ENCODE data around the gene LRP1B.
"Not testable (repeated sequence)": the region's sequence is repeated elsewhere in the genome, so short reads cannot be mapped to it uniquely, and the experiment has no call there.

The LRP1B gene

GRCh38 chr2:140683658-140684057 is 1447.2 kb downstream of the LRP1B start:
- no peak for DNase-seq (ENCODE audit: low spot score)

GRCh38 chr2:140680862-140681261 is 1450.0 kb downstream of the LRP1B start:
- no peak for DNase-seq (ENCODE audit: low spot score)

DNA sequence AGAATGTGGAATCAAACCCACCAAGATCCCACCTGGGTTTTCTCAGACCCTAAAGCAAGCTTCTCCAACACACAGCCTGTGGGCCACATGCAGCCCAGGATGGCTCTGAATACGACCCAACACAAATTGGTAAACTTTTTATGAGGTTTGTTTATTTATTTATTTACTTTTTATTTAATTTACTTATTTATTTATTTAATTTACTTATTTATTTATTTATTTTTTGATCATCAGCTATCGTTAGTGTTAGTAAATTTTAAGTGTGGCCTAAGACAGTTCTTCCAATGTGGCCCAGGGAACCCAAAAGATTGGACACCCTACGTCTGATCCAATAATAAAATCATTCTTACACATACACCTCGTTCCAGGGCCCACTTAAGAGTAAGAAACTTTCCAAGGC is 1451.1 kb downstream of the LRP1B start:
- DNase-seq (ENCODE audit: low spot score), result no peak

DNA sequence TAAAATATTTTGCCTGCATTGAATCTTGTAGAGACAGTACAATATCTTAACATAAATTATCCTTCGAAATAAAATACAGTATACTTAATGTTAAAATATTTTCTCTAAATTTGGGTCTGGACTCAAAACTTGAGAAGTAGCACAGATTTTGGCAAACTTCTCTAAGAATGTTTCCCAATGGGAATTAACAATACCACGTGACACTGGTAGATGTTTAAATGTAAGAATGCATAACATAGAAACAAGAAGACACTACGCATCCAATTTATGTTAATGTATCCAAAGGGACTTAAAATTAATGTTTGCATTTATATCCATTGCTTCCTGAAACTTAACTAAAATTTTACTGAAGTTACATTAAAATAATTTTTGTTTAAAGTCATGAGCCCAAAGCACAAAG is 1460.9 kb downstream of the LRP1B start:
- DNase-seq (ENCODE audit: low spot score), result no peak

DNA sequence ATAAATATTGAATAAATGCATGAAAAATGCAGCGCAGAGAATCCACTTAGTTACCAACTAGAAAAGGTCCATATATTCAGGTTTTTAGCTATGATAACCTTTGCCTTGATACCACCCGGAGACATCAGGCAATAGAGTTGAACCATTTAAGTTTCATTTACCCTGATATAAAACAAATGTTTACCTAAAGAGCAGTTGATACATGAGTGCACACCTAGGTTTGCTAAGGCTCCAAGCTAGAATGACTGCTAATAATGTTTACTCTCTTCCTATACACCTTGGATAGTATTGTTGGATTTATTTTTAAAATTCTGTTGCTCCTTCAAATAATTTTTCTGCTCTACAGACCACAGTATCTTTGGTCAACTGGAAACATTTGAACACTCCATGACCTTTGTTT is 1463.6 kb downstream of the LRP1B start:
- no peak for DNase-seq (ENCODE audit: low spot score)

GRCh38 chr2:140662504-140662903 is 1468.3 kb downstream of the LRP1B start:
- no peak for DNase-seq (ENCODE audit: low spot score)

DNA sequence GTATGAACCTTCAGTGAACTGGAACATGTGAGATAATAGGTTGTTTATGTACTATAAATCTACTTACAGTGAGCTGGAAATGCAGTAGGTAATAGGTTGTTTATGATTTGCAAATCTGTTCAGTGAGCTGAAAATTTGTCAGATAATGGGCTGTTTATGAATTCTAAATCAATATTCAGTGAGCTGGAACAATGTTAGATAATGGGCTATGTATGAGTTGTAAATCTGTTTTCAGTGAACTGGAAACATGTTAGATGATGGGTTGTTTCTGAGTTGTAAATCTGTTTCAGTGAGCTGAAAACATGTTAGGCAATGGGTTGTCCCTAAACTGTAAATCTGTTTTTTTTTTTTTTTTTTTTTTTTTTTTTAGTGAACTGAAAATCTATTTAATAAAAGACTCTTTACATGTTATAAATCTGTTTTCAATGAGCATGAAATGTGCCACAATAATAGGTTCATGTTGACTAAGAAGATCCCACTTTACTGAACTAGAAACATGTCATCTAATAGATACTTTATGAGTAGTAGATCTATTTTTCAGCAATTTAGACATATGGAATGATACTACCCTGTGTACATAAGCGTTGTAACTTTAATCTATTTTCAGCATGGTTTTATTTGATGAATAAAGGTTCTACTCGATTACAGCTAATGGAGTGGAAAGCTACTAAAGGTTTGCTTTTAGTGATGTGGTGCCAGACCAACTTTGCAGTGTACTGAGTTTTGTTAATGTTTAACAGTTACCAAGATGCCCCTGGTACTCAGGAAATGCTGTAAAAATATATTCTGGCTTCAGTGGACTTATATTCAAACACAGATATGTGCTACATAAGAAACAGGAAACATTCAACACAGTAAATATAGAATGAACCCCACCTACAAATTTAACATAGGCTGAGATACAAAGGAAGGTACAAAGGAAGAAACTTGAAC is 1471.8 kb downstream of the LRP1B start:
- DNase-seq (ENCODE audit: low spot score), result no peak

- no peak for DNase-seq (ENCODE audit: low spot score)
These were observed 1473.2 kb downstream of the LRP1B start for GRCh38 chr2:140657657-140658056.

DNA sequence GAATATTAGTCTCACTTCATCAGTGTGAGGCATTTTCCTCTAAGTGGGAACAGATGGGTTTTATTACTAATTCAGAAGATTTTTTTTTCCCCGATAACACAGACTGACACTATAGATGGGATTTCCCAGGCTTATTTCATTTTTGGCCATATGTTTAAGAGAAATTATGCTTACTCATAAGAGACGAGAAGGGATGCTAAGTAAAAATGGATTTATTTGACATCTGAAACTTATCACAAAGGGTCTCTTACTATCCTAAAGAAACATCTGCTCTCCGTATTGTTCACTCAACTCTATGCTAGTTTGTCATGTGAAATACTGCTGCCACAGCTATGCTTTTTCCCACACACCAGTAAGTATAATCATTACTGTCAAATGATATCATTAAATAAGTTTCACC is 1476.3 kb downstream of the LRP1B start:
- DNase-seq (ENCODE audit: low spot score), result no peak

DNA sequence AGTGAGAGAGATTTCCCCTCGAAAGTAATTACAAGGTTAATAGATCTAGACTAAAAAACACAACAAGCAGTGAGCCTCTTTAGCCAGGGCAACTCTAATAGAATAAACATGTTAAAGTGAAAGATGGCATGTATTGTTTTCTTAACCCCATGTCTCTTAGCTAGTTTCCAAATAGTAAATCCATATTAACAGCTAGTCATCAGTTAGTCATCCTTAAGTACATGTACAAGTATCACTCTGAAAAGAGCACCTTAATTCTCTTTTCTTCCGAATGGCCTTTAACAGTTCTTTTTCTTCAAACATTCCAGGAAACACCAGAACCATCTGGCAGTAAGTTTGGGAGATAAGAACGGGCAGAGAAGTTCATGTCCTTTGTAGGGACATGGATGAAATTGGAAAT is 1480.0 kb downstream of the LRP1B start:
- DNase-seq (ENCODE audit: low spot score), result no peak

GRCh38 chr2:140650134-140650533 is 1480.7 kb downstream of the LRP1B start:
- DNase-seq (ENCODE audit: low spot score), result not testable (repeated sequence)

- DNase-seq (ENCODE audit: low spot score), result no peak
These were observed 1482.4 kb downstream of the LRP1B start for GRCh38 chr2:140648393-140648792.

- no peak for DNase-seq (ENCODE audit: low spot score)
These were observed 1487.0 kb downstream of the LRP1B start for GRCh38 chr2:140643761-140644187.

DNA sequence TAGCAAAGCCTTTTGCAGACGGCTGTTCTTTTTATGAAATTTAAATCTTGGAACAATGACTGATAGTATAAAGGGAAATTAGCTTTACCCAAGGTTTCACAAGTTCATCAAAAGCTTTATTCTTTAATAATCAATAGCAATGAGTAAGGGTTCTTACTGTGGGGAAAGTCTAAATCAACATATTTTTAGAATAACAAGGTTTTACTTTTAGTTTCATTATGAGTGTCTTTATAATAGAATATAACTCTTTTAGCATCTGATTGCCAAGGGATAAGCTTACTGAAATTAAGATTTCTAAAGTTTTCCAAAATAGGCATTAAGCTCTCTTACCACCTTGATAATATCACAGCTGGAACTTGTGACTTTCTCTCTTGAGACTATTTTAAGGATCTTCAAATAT is 1489.7 kb downstream of the LRP1B start:
- no peak for DNase-seq (ENCODE audit: low spot score)

DNA sequence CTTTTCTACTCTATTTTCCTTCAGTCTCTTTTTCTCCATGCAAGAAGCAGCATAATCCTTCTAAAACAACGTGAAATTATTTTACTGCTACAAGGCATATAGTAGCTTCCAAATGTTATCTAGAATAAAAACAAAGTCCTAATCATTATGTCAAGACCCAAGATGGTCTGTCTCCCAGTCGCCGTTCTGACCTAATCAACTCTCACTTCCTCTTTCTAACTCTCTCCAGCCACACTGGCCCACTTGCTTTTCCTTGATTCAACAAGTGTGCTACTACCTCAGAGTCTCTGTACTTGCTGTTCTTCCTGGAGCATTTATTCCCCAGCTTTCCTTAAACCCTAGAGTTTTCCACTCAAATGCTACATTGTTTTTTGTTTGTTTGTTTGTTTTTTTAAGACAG is 1491.2 kb downstream of the LRP1B start:
- DNase-seq (ENCODE audit: low spot score), result no peak

GRCh38 chr2:140630557-140630956 is 1500.3 kb downstream of the LRP1B start:
- DNase-seq (ENCODE audit: low spot score), result no peak

GRCh38 chr2:140627885-140628284 is 1502.9 kb downstream of the LRP1B start:
- no peak for DNase-seq (ENCODE audit: low spot score)

- DNase-seq (ENCODE audit: low spot score), result no peak
These were observed 1503.7 kb downstream of the LRP1B start for GRCh38 chr2:140627136-140627535.

- no peak for DNase-seq (ENCODE audit: low spot score)
These were observed 1506.6 kb downstream of the LRP1B start for GRCh38 chr2:140624200-140624599.

DNA sequence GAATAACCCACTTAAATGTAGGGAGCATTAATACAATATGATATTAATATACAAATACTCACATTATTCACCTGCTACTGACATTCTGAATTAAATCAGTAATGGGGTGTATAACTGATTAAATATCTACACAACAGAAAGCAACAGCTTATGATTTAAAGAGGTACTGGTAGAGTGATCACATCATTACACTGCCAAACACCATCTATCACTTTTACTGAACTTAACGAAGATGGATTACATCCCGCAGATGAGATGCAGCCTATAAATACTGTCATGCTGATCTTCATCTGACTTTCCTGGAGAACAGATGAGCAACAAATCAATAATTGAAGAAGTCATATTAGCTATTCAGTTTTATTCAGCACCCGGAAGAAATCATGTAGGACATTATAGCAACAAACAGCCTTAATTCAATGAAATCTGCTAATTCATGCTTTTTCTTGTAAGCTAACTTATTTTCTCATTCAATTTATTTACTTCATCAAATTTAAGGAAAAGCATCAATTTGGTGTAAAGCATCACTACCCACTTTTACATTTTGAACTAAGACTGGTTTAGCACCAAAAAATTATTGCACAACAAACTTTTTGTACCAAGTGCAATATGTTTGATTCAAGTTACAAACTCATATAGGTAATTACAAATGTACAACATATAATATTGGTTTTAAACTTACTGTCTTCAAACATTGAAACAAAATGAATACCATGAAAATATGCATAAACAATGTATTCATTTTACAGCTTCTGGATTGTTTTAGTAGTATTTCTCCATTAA is 1509.0 kb downstream of the LRP1B start:
- DNase-seq (ENCODE audit: low spot score), result no peak

DNA sequence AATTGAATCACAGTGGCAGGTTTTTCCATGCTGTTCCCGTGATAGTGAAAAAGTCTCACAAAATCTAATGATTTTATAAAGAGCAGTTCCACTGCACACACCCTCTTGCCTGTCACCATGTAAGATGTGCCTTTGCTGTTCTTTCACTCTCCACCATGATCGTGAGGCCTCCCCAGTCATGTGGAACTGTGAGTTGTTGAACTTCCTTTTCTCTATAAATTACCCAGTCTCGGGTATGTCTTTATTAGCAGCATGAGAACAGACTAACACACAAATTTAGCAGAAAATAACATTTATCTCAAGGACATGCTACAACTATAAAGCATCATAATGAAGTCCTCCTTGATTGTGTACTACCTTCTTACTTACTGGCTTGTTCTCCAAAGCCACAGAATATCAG is 1526.0 kb downstream of the LRP1B start:
- no peak for DNase-seq (ENCODE audit: low spot score)

GRCh38 chr2:140604096-140604495 is 1526.7 kb downstream of the LRP1B start:
- no peak for DNase-seq (ENCODE audit: low spot score)

DNA sequence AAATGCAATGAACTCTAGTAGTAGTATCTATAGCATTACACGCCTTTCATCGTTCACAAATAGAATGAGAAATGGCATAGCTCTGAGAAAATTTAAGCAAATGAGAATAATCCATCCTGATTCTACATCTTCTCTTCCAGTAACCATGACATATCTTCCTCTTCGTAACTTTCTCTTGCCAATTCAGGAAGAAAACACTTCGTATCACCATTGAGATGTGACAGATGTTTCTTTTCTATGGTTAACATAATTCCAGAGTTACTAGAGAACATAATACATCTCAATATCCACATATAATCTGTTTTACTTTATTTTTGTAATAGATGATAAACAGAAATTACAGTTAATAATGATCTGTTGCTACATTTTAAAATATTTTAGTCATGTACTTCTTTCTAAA is 1527.4 kb downstream of the LRP1B start:
- DNase-seq (ENCODE audit: low spot score), result no peak

Measured in LoVo (cell line).